ENCODE measurements around the gene ACOX1. TPM values are rescaled to one million over a fixed set of nuclear protein-coding genes. Genes with fewer than 3 reads are reported as not detected.
A peak's percentile ranks its signal among the peaks of the same experiment; 100 is the strongest.

ACOX1 gene
- total and polyA plus RNA-seq, 2 of the 13 experiments (the other 11 are each of a cell fraction or from before 2014, with no cell fraction given), result 86.4 to 120 TPM

GRCh38 chr17:76023900-76024237 is 44.9 kb upstream of the ACOX1 start:
- 98% methylated on average over 9 of the region's 9 CpGs for WGBS (ENCODE audit: low lambda C conversion rate)
- H3K79me2 ChIP-seq (ENCODE audit: insufficient read depth, low read length), result no peaks in the 10 kb centered on the region
- no TSS peak for BruUV-seq (replicated peaks)
- no peak overlapping the region for H3K27ac ChIP-seq (ENCODE audit: extremely low read length, insufficient read depth, low read length)
- TF ChIP-seq BRCA1 (CRISPR knock-in tag; IDR thresholded peaks at IDR 0.05) (no peak), HNRNPL (IDR thresholded peaks at IDR 0.05; ENCODE audit: low read depth, low read length) (peak; percentile 65; the same call in 1 of the 2 replicates), RARG (CRISPR knock-in tag; IDR thresholded peaks at IDR 0.05; ENCODE audit: low read depth) (no peak)
- H2AFZ ChIP-seq (ENCODE audit: low read length), result no peak overlapping the region
- ChIA-PET CTCF (ENCODE audit: low intra/inter-chr PET ratio, low total read pairs) (no interaction called here), POLR2A (no interaction called here)
- H3K4me2 ChIP-seq (ENCODE audit: low read depth, low read length), result no peak overlapping the region
- no peak overlapping the region for H3K4me3 ChIP-seq (replicated peaks in 1 of 3; ENCODE audit: insufficient read depth in 1 of 3, low read depth in 2 of 3, low read length in 3 of 3)
- no peaks in the 10 kb centered on the region for H3K9me3 ChIP-seq (ENCODE audit: low read length)
- H4K20me1 ChIP-seq (ENCODE audit: insufficient read depth, low read length), result no peaks in the 10 kb centered on the region
- peaks cover 1 to 13% of the 10 kb centered on the region in 2 experiments; a peak in 4 of 5 replicates for H3K36me3 ChIP-seq (replicated peaks in 1 of 2; ENCODE audit: control insufficient read depth in 1 of 2, insufficient read depth in 2 of 2, low read length in 2 of 2)
- H3K27me3 ChIP-seq (ENCODE audit: control insufficient read depth in 1 of 2, insufficient read depth in 2 of 2, low read length in 2 of 2), result no peaks in the 10 kb centered on the region; a peak in 1 of 5 replicates
- H3K9ac ChIP-seq (ENCODE audit: insufficient read depth, low read depth, low read length), result no peak overlapping the region
- peaks cover 35% of the 10 kb centered on the region for H3K4me1 ChIP-seq (ENCODE audit: insufficient read depth, low read length)
- in situ Hi-C loops (cut with HindIII; ENCODE audit: extremely low pct_ligation_motif_present, low pct_unique_long_range_greater_than_20kb) (no loop called here), intact Hi-C loops (cut with micrococcal nuclease; ENCODE audit: unreplicated experiment) (no loop called here)
- no peak for ATAC-seq
- no peak for FAIRE-seq
- DNase-seq (ENCODE audit: low spot score), result no peak

GRCh38 chr17:76022973-76023899 is 44.3 kb upstream of the ACOX1 start:
- no peak overlapping the region for H3K4me2 ChIP-seq (ENCODE audit: low read depth, low read length)
- no peak for FAIRE-seq
- no peak for DNase-seq (ENCODE audit: low spot score)
- no peak overlapping the region for H2AFZ ChIP-seq (ENCODE audit: low read length)
- H3K36me3 ChIP-seq (replicated peaks in 1 of 2; ENCODE audit: control insufficient read depth in 1 of 2, insufficient read depth in 2 of 2, low read length in 2 of 2), result peaks cover 1 to 14% of the 10 kb centered on the region in 2 experiments; a peak in 4 of 5 replicates
- in situ Hi-C loops (cut with HindIII; ENCODE audit: extremely low pct_ligation_motif_present, low pct_unique_long_range_greater_than_20kb), result no loop called here
- H3K9me3 ChIP-seq (ENCODE audit: low read length), result no peaks in the 10 kb centered on the region
- TF ChIP-seq FOXC1 (CRISPR knock-in tag; IDR thresholded peaks at IDR 0.05; ENCODE audit: borderline replicate concordance), result no peak
- TF ChIP-seq SP1 (IDR thresholded peaks at IDR 0.05), result no peak
- TF ChIP-seq SP1 (CRISPR knock-in tag; IDR thresholded peaks at IDR 0.05), result no peak
- no peak for TF ChIP-seq ZNF335 (CRISPR knock-in tag; IDR thresholded peaks at IDR 0.05)
- TF ChIP-seq ADNP (CRISPR knock-in tag; IDR thresholded peaks at IDR 0.05), result no peak
- H3K79me2 ChIP-seq (ENCODE audit: insufficient read depth, low read length), result no peaks in the 10 kb centered on the region
- no peak overlapping the region for H3K9ac ChIP-seq (ENCODE audit: insufficient read depth, low read depth, low read length)
- no peak overlapping the region for H3K27ac ChIP-seq (ENCODE audit: extremely low read length, insufficient read depth, low read length)
- ChIA-PET POLR2A (no interaction called here), CTCF (ENCODE audit: low intra/inter-chr PET ratio, low total read pairs) (no interaction called here)
- no peak overlapping the region for H3K4me3 ChIP-seq (replicated peaks in 1 of 3; ENCODE audit: insufficient read depth in 1 of 3, low read depth in 2 of 3, low read length in 3 of 3)
- no TSS peak for BruUV-seq (replicated peaks)
- WGBS (ENCODE audit: low lambda C conversion rate), result 95% methylated on average over 25 of the region's 28 CpGs
- peaks cover 29% of the 10 kb centered on the region for H3K4me1 ChIP-seq (ENCODE audit: insufficient read depth, low read length)
- no peak for ATAC-seq
- H3K27me3 ChIP-seq (ENCODE audit: control insufficient read depth in 1 of 2, insufficient read depth in 2 of 2, low read length in 2 of 2), result no peaks in the 10 kb centered on the region; a peak in 1 of 5 replicates
- intact Hi-C loops (cut with micrococcal nuclease; ENCODE audit: unreplicated experiment), result no loop called here
- H4K20me1 ChIP-seq (ENCODE audit: insufficient read depth, low read length), result no peaks in the 10 kb centered on the region
